ENCODE measurements around the gene NDFIP2.
"Not testable (repeated sequence)": the region's sequence is repeated elsewhere in the genome, so short reads cannot be mapped to it uniquely, and the experiment has no call there.

NDFIP2 gene

DNA sequence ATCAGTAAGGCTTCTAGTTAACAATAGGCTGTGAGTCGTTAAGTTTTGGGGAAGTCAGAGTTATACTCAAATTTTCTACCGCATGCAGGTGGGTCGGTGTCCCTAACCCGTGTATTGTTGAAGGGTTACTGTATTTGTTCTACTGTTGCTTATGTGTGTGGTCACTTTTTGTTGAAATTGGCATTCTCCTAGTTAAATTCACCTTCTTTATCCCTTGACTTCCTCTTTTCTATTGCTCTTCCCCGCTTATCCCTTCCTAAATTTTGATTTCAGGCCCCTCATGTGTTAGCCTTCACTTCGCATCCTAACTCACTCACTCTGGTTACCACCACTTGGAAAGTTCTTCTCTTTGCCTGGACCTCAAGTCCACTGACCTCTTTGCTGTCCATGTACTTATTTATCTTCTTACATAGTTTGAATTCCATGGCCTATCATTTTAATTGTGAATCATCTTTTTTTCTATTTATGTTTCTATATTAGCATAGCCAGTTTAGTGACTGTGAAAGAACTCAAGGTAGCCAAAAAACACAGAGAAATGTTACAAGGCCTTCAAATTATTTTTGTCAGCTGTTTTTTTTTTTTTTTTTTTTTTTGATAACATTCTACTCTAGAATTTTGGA is 52.9 kb downstream of the NDFIP2 start:
- no peak for DNase-seq (ENCODE audit: low read depth)

DNA sequence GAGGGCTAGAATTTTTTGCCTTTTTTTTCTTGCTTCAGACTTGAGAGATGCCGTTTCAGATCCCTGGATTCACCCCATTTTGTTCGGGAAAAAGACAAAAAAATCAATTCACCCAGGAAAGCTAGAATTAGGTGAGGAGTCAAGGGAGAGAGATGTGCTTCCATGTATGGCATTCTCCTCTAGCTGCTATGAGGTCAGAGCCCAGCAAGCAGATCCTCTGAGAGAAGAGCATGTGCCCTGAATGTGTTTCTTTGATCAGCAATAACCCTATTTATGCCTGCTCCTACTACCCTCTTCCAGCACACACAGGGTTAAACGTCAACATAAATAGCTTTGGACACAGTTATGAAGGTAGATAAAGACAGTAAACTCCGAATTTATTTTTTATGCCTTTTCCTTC is 53.6 kb downstream of the NDFIP2 start:
- no peak for DNase-seq (ENCODE audit: low read depth)

GRCh38 chr13:79538757-79539156 is 57.8 kb downstream of the NDFIP2 start:
- DNase-seq (ENCODE audit: low read depth) = no peak

GRCh38 chr13:79540504-79540903 is 59.5 kb downstream of the NDFIP2 start:
- DNase-seq (ENCODE audit: low read depth) = no peak

GRCh38 chr13:79541426-79542049 is 60.6 kb downstream of the NDFIP2 start:
- DNase-seq (ENCODE audit: low read depth) = no peak

- DNase-seq (ENCODE audit: low read depth) = no peak
Measured at GRCh38 chr13:79543883-79544282, 62.9 kb downstream of the NDFIP2 start.

GRCh38 chr13:79547211-79548195 is 66.5 kb downstream of the NDFIP2 start:
- DNase-seq (ENCODE audit: low read depth) = no peak

- no peak for DNase-seq (ENCODE audit: low read depth)
Measured at GRCh38 chr13:79548902-79549301, 67.9 kb downstream of the NDFIP2 start.

- DNase-seq (ENCODE audit: low read depth) = no peak
Measured at GRCh38 chr13:79549355-79550106, 68.6 kb downstream of the NDFIP2 start.

DNA sequence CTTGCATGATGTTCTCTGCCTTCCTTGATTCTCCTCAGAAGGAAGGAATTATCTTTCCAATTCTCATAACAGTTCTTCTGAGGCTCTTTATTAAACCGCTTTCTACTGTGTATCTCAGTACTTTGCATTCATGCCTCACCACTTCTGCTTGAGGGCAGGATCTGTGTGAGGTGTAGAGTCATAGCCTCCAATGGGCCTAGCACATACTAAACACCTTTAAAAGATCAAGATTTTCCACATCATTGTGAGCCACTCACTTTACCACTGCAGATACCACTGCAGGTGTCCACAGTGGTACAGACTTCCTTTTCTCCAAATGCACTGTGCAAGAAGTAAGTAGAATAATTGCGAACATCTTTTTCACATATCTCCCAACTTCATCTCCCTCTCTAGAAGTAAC is 76.7 kb downstream of the NDFIP2 start:
- DNase-seq (ENCODE audit: low read depth) = no peak

- DNase-seq (ENCODE audit: low read depth) = no peak
Measured at GRCh38 chr13:79560954-79561353, 80.0 kb downstream of the NDFIP2 start.

DNA sequence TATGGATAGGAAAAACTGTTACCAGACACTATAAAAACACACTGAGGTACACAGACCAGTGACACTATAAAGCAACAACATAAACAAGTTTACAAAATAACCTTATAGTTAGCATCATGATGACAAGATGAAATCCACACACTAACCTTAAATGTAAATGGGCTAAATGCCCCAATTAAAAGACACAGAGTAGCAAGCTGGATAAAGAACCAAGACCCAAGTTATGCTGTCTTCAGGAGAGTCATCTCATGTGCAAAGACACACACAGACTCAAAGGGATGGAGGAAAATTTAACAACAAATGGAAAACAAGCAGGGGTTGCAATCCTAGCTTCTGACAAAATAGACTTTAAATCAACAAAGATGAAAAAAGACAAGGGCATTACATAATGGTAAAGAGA is 81.6 kb downstream of the NDFIP2 start:
- no peak for DNase-seq (ENCODE audit: low read depth)

DNA sequence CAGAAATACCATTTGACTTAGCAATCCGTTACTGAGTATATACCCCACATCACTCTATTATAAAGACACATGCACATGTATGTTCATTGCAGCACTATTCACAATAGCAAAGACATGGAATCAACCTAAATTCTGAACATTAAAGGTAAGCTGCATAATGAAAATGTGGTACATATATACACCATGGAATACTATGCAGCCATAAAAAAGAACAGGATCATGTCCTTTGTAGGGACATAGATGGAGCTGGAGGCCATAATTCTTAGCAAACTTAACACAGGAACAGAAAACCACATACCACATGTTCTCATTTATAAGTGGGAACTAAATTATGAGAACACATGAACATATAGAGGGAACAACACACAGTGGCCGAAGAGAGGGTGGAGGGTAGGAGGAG is 85.2 kb downstream of the NDFIP2 start:
- no peak for DNase-seq (ENCODE audit: low read depth)

DNA sequence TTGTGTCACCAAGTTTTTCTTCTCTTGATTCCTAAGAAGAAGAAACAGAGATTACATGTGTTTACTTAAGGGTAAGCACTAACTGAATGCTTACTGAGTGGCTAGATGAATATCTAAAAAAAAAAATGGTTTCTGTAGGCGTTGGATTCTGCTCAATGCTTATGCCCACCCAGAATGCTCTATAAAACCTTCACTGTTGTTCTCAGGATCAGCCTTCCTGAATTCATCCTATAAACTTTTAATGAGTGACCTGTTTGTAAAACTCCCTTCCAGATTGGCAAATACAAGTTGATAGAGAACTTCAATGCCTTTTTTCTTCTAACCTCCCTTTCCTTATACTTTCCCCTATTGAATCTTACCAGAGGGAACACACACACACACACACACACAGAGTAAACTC is 90.2 kb downstream of the NDFIP2 start:
- DNase-seq (ENCODE audit: low read depth) = no peak

DNA sequence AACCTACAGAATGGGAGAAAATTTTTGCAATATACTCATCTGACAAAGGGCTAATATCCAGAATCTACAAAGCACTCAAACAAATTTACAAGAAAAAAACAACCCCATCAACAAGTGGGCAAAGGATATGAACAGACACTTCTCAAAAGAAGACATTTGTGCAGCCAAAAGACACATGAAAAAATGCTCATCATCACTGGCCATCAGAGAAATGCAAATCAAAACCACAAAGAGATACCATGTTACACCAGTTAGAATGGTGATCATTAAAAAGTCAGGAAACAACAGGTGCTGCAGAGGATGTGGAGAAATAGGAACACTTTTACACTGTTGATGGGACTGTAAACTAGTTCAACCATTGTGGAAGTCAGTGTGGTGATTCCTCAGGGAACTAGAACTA is 92.9 kb downstream of the NDFIP2 start:
- not testable (repeated sequence) for DNase-seq (ENCODE audit: low read depth)

DNA sequence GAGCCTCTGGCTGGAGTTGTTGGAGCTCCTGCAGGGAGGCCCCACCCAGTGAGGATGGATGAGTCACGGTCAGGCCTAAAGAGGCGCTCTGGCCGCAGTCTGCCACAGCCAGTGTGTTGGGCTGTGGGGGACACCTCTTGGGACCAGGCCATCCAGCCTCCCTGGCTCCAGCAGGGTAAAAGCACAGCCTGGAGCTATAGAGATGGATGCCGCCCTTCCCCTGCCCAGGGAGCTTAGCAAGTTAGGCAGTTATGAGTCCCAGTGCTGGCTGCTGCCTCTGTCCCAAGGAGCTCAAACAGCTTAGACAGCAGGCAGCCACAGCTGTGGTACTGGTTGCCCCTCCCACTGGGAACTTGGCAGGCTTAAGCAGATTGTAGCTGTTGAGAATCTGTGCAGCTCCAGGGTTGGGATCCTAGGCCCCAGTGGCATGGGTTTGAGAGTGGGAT is 100.9 kb downstream of the NDFIP2 start:
- DNase-seq (ENCODE audit: low read depth) = no peak

GRCh38 chr13:79582896-79583295 is 101.9 kb downstream of the NDFIP2 start:
- DNase-seq (ENCODE audit: low read depth) = no peak

- DNase-seq (ENCODE audit: low read depth) = no peak
Measured at GRCh38 chr13:79585033-79585432, 104.1 kb downstream of the NDFIP2 start.

GRCh38 chr13:79589603-79590393 is 108.8 kb downstream of the NDFIP2 start:
- DNase-seq (ENCODE audit: low read depth) = no peak

DNA sequence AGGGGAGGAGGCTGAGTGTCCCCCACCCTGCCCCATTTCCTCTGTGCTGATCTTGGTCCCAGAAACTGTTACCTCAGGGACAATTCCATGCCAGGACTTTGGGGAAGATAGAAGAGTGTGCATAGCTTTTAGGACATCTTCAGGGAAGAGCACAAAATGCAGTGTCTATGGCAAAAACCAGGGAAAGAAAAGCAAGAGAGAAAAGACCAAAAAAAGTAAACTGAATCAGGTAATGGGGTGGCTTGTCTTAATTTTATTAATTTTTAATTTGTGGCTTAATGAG is 109.4 kb downstream of the NDFIP2 start:
- no peak for DNase-seq (ENCODE audit: low read depth)

- no peak for DNase-seq (ENCODE audit: low read depth)
Measured at GRCh38 chr13:79591493-79591892, 110.5 kb downstream of the NDFIP2 start.

DNA sequence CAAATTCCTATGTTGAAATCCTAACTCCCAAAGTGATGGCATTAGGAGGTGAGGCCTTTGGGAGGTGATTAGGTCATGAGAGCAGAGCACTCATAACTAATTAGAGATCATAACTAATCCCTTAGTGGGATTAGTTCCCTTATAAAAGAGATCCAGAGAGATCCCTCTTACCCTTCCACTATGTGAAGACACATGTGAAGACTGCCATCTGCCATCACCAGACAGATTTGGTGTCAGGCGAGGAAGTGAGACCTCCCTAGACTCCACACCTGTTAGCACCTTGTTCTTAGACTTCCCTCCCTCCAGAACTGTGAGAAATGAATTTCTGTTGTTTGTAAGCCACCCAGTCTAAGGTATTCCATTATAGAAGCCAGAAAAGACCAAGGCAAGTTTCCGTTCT is 112.2 kb downstream of the NDFIP2 start:
- no peak for DNase-seq (ENCODE audit: low read depth)
